ENCODE measurements around the gene ZNF121. TPM values are rescaled to one million over a fixed set of nuclear protein-coding genes. Genes with fewer than 3 reads are reported as not detected.
"Not testable (repeated sequence)": the region's sequence is repeated elsewhere in the genome, so short reads cannot be mapped to it uniquely, and the experiment has no call there.

The ZNF121 gene
- total RNA-seq, 1 donor from 2014 or later: 22.7 TPM

DNA sequence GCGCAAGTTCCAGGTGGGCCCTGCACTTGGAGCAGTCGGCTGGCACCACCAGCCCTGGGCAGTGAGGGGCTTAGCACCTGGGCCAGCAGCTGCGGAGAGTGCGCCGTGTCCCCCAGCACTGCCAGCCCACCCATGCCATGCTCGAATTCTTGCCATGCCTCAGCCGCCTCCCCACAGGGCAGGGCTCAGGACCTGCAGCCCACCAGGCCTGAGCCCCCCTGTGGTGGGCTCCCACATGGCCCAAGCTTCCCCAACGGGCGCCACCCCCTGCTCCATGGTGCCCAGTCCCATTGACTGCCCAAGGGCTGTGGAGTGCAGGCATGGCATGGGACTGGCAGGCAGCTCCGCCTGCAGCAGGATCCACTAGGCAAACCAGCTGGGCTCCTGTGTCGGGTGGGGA is 36.4 kb downstream of the ZNF121 start:
- Histone ChIP-seq H3K4me1 (no peaks in the 10 kb centered on the region), H3K27me3 (no peaks in the 10 kb centered on the region), H3K4me3 (no peak overlapping the region), H3K36me3 (no peaks in the 10 kb centered on the region), H3K9me3 (peaks cover 11 to 25% of the 10 kb centered on the region in 2 donors), H3K27ac (no peak overlapping the region)
- DNase-seq (ENCODE audit: low spot score in 2 of 2): no peak
- TF ChIP-seq CTCF (IDR thresholded peaks at IDR 0.05): no peak
- intact Hi-C loops (cut with DNase I): no loop called here

- not testable (repeated sequence) for H3K27ac ChIP-seq; H3K36me3 ChIP-seq; H3K27me3 ChIP-seq; H3K4me1 ChIP-seq; H3K4me3 ChIP-seq; DNase-seq (ENCODE audit: low spot score in 2 of 2); H3K9me3 ChIP-seq
- intact Hi-C loops (cut with DNase I): loop anchor here (2.0 kb wide), 1 partner anchor 66 kb away; no protein-coding TSS in a partner anchor
Measured at GRCh38 chr19:9541281-9541680, 43.0 kb downstream of the ZNF121 start.

- intact Hi-C loops (cut with DNase I): loop anchor here (2.0 to 5.0 kb wide), 4 partner anchors 67 to 252 kb away; partner anchors contain the start of genes ZNF559 and ZNF561
- H3K27ac ChIP-seq; DNase-seq (ENCODE audit: low spot score in 2 of 2); H3K4me1 ChIP-seq; H3K4me3 ChIP-seq; H3K27me3 ChIP-seq: not testable (repeated sequence)
- H3K9me3 ChIP-seq: peaks cover 3 to 19% of the 10 kb centered on the region in 2 donors
- peaks cover 14 to 21% of the 10 kb centered on the region in 2 donors for H3K36me3 ChIP-seq
Measured at GRCh38 chr19:9539921-9540320, 44.4 kb downstream of the ZNF121 start.

GRCh38 chr19:9539201-9539600 is 45.1 kb downstream of the ZNF121 start:
- peak overlapping the region; percentile 89 to 90 for H3K27ac ChIP-seq

GRCh38 chr19:9538183-9539058 is 45.9 kb downstream of the ZNF121 start, which contains the start of gene ZNF426:
Gene ZNF426, minus strand, starts transcription at chr19:9538645. Its CDS starts 2,413 bp downstream, at chr19:9536232.
- Histone ChIP-seq H3K9me3 (peaks cover 14 to 33% of the 10 kb centered on the region in 2 donors), H3K4me3 (peak within 1 kb of the TSS; percentile 79 to 80), H3K36me3 (peaks cover 29 to 36% of the 10 kb centered on the region in 2 donors), H3K27ac (peak within 1 kb of the TSS; percentile 89 to 90), H3K27me3 (no peaks in the 10 kb centered on the region), H3K4me1 (peaks cover 0 to 8% of the 10 kb centered on the region in 2 donors)
- intact Hi-C loops (cut with DNase I): loop anchor here (5.0 kb wide), 3 partner anchors 84 to 254 kb away; partner anchors contain the start of genes ZNF559 and ZNF561
- DNase-seq (ENCODE audit: low spot score in 2 of 2): peak; percentile 37 to 89
- TF ChIP-seq CTCF (IDR thresholded peaks at IDR 0.05): no peak

More at GRCh38 chr19:9539201-9539600, 45.1 kb downstream of the ZNF121 start:
- peaks cover 9 to 25% of the 10 kb centered on the region in 2 donors for H3K9me3 ChIP-seq
- H3K36me3 ChIP-seq: peaks cover 21 to 28% of the 10 kb centered on the region in 2 donors
- H3K4me1 ChIP-seq; DNase-seq (ENCODE audit: low spot score in 2 of 2); H3K27me3 ChIP-seq: not testable (repeated sequence)
- H3K4me3 ChIP-seq: peak overlapping the region; percentile 79 to 80
- intact Hi-C loops (cut with DNase I): loop anchor here (5.0 kb wide), 3 partner anchors 83 to 253 kb away; partner anchors contain the start of genes ZNF559 and ZNF561

GRCh38 chr19:9535934-9536333 is 48.4 kb downstream of the ZNF121 start:
- intact Hi-C loops (cut with DNase I): loop anchor here (5.0 kb wide), 3 partner anchors 86 to 256 kb away; partner anchors contain the start of genes ZNF559 and ZNF561
- peaks cover 37 to 56% of the 10 kb centered on the region in 2 donors for H3K9me3 ChIP-seq
- no peak for DNase-seq (ENCODE audit: low spot score in 2 of 2)
- peaks cover 54 to 61% of the 10 kb centered on the region in 2 donors for H3K36me3 ChIP-seq
- no peak overlapping the region for H3K4me3 ChIP-seq
- H3K27me3 ChIP-seq: no peaks in the 10 kb centered on the region
- TF ChIP-seq CTCF (IDR thresholded peaks at IDR 0.05): no peak
- H3K27ac ChIP-seq: no peak overlapping the region
- H3K4me1 ChIP-seq: peaks cover 0 to 8% of the 10 kb centered on the region in 2 donors

DNA sequence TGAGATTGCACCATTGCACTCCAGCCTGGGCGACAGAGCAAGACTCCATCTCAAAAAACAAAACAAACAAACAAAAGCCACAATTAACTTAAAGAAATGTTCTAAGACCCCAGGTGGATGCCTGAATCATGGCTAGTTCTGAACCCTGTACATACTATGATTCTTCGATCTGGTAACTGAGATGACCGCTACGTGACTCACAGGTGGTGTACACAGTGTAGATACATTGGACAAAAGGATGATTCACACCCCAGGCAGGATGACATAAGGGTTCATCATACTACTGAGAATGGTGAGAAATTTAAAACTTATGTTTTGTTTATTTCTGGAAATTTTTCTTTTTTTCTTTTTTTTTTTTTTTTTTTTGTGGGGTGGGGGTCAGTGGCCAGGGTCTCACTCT is 52.4 kb downstream of the ZNF121 start:
- Histone ChIP-seq H3K9me3 (peaks cover 77 to 96% of the 10 kb centered on the region in 2 donors), H3K4me1 (no peaks in the 10 kb centered on the region), H3K27me3 (no peaks in the 10 kb centered on the region), H3K36me3 (peaks cover 94 to 100% of the 10 kb centered on the region in 2 donors), H3K4me3 (peak overlapping the region in 1 of 2 donors; percentile 9), H3K27ac (no peak overlapping the region)
- TF ChIP-seq CTCF (IDR thresholded peaks at IDR 0.05): no peak
- intact Hi-C loops (cut with DNase I): no loop called here
- no peak for DNase-seq (ENCODE audit: low spot score in 2 of 2)
